Measurements from ENCODE around the gene ARCN1.

- TF ChIP-seq CTCF (IDR thresholded peaks at IDR 0.05) (no peak), EZH2 (IDR thresholded peaks at IDR 0.05; ENCODE audit: borderline replicate concordance, insufficient read depth, low read depth, low read length, poor library complexity, severe bottlenecking) (no peak)
Observed at GRCh38 chr11:118604566-118604965, 32.4 kb downstream of the ARCN1 start.

Data from B cell (primary cell).